ENCODE data around the gene PIF1. TPM values are rescaled to one million over a fixed set of nuclear protein-coding genes. Genes with fewer than 3 reads are reported as not detected.
A peak's percentile ranks its signal among the peaks of the same experiment; 100 is the strongest.

PIF1 gene
- total and polyA plus RNA-seq, 2 experiments from 2014 or later: 7.4 to 70.9 TPM

GRCh38 chr15:64854526-64854925 is 29.1 kb upstream of the PIF1 start:
- no peak overlapping the region for H3K27ac ChIP-seq
- no peak for TF ChIP-seq CTCF (IDR thresholded peaks at IDR 0.05; ENCODE audit: low read depth, low read length)
- no peak for DNase-seq (ENCODE audit: low read depth in 1 of 2, low spot score in 1 of 2)
- no peak overlapping the region for H3K4me3 ChIP-seq
- peaks cover 14% of the 10 kb centered on the region for H3K4me1 ChIP-seq (ENCODE audit: low read depth)
- H3K27me3 ChIP-seq: no peaks in the 10 kb centered on the region
- peaks cover 2% of the 10 kb centered on the region for H3K36me3 ChIP-seq
- H3K9me3 ChIP-seq (ENCODE audit: low read depth): no peaks in the 10 kb centered on the region

GRCh38 chr15:64854041-64854440 is 28.6 kb upstream of the PIF1 start:
- Histone ChIP-seq H3K27ac (no peak overlapping the region), H3K36me3 (peaks cover 2% of the 10 kb centered on the region), H3K27me3 (no peaks in the 10 kb centered on the region), H3K4me1 (ENCODE audit: low read depth) (peaks cover 14% of the 10 kb centered on the region), H3K4me3 (no peak overlapping the region), H3K9me3 (ENCODE audit: low read depth) (no peaks in the 10 kb centered on the region)
- no peak for TF ChIP-seq CTCF (IDR thresholded peaks at IDR 0.05; ENCODE audit: low read depth, low read length)
- DNase-seq (ENCODE audit: low read depth in 1 of 2, low spot score in 1 of 2): peak in 1 of 2 donors; percentile 61

- Histone ChIP-seq H3K9me3 (ENCODE audit: low read depth) (no peaks in the 10 kb centered on the region), H3K27ac (no peak overlapping the region)
Measured at GRCh38 chr15:64851503-64851840, 26.0 kb upstream of the PIF1 start.

GRCh38 chr15:64850778-64851502 is 25.5 kb upstream of the PIF1 start:
- Histone ChIP-seq H3K4me1 (ENCODE audit: low read depth) (no peaks in the 10 kb centered on the region), H3K36me3 (peaks cover 2% of the 10 kb centered on the region), H3K4me3 (no peak overlapping the region), H3K9me3 (ENCODE audit: low read depth) (no peaks in the 10 kb centered on the region), H3K27ac (no peak overlapping the region), H3K27me3 (no peaks in the 10 kb centered on the region)
- no peak for DNase-seq (ENCODE audit: low read depth in 1 of 2, low spot score in 1 of 2)
- no peak for TF ChIP-seq CTCF (IDR thresholded peaks at IDR 0.05; ENCODE audit: low read depth, low read length)

More at GRCh38 chr15:64851503-64851840, 26.0 kb upstream of the PIF1 start:
- Histone ChIP-seq H3K27me3 (no peaks in the 10 kb centered on the region), H3K4me1 (ENCODE audit: low read depth) (no peaks in the 10 kb centered on the region), H3K4me3 (no peak overlapping the region), H3K36me3 (peaks cover 2% of the 10 kb centered on the region)
- peak in 1 of 2 donors; percentile 94 for DNase-seq (ENCODE audit: low read depth in 1 of 2, low spot score in 1 of 2)
- TF ChIP-seq CTCF (IDR thresholded peaks at IDR 0.05; ENCODE audit: low read depth, low read length): no peak

- no peak for TF ChIP-seq CTCF (IDR thresholded peaks at IDR 0.05; ENCODE audit: low read depth, low read length)
- Histone ChIP-seq H3K36me3 (no peaks in the 10 kb centered on the region), H3K27ac (no peak overlapping the region), H3K4me1 (ENCODE audit: low read depth) (peaks cover 15% of the 10 kb centered on the region), H3K9me3 (ENCODE audit: low read depth) (no peaks in the 10 kb centered on the region), H3K4me3 (no peak overlapping the region), H3K27me3 (no peaks in the 10 kb centered on the region)
- no peak for DNase-seq (ENCODE audit: low read depth in 1 of 2, low spot score in 1 of 2)
Measured at GRCh38 chr15:64847876-64848716, 22.6 kb upstream of the PIF1 start.
